ENCODE data around the gene HS3ST3A1. TPM values are rescaled to one million over a fixed set of nuclear protein-coding genes. Genes with fewer than 3 reads are reported as not detected.

The HS3ST3A1 gene
- total RNA-seq, 1 experiment from 2014 or later: 10.4 TPM

DNA sequence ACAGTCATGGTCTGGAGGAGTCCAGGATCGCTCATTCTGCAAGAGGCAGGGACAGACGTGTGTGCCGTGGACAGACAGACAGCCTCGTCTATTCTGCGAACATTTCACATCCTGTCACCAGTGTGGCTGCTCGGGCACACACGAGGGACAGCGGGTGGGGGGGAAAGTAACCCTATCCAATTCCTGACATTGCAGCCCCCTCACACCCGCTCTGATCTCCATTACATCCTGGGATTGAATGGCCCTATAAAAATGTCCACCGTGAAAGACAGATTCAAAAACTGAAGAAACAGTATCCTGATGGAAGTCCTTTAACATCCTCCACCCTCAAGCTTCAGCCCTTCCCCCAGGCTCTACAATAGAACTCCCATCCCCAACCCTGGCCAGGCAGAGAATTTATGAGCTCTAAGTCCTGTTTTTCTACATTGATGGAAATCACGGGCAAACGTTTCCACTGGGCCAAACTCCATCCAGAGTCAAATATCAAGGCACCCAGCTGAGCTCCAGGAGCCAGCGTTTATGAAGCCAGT, 39.4 kb downstream of the HS3ST3A1 start:
- Mint-ChIP-seq H3K27me3 (ENCODE audit: insufficient read depth, unreplicated experiment) (no peaks in the 10 kb centered on the region), H3K4me3 (ENCODE audit: unreplicated experiment) (peak overlapping the region; percentile 57), H3K4me1 (ENCODE audit: insufficient read depth, unreplicated experiment) (peaks cover 25% of the 10 kb centered on the region), H3K27ac (ENCODE audit: low read depth, unreplicated experiment) (peak overlapping the region; percentile 57), H3K36me3 (ENCODE audit: insufficient read depth, unreplicated experiment) (no peaks in the 10 kb centered on the region), H3K9me3 (ENCODE audit: unreplicated experiment) (no peaks in the 10 kb centered on the region)
- ChIA-PET POLR2A (interaction anchor here (0.6 to 1.7 kb wide), 5 partner anchors 8 to 224 kb away, joined by 3 to 7 read pairs (median 4); no protein-coding TSS in a partner anchor), CTCF (interaction anchor here (0.8 to 1.0 kb wide), 3 partner anchors 224 to 1364 kb away, joined by 3 to 4 read pairs (median 3); no protein-coding TSS in a partner anchor)
- intact Hi-C loops (cut with micrococcal nuclease): no loop called here
- DNase-seq (ENCODE audit: unreplicated experiment): peak; percentile 94
- TF ChIP-seq, protein P1, sequence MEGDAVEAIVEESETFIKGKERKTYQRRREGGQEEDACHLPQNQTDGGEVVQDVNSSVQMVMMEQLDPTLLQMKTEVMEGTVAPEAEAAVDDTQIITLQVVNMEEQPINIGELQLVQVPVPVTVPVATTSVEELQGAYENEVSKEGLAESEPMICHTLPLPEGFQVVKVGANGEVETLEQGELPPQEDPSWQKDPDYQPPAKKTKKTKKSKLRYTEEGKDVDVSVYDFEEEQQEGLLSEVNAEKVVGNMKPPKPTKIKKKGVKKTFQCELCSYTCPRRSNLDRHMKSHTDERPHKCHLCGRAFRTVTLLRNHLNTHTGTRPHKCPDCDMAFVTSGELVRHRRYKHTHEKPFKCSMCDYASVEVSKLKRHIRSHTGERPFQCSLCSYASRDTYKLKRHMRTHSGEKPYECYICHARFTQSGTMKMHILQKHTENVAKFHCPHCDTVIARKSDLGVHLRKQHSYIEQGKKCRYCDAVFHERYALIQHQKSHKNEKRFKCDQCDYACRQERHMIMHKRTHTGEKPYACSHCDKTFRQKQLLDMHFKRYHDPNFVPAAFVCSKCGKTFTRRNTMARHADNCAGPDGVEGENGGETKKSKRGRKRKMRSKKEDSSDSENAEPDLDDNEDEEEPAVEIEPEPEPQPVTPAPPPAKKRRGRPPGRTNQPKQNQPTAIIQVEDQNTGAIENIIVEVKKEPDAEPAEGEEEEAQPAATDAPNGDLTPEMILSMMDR (IDR thresholded peaks at IDR 0.05; ENCODE audit: unreplicated experiment): no peak
- BruUV-seq (replicated peaks): no TSS peak

DNA sequence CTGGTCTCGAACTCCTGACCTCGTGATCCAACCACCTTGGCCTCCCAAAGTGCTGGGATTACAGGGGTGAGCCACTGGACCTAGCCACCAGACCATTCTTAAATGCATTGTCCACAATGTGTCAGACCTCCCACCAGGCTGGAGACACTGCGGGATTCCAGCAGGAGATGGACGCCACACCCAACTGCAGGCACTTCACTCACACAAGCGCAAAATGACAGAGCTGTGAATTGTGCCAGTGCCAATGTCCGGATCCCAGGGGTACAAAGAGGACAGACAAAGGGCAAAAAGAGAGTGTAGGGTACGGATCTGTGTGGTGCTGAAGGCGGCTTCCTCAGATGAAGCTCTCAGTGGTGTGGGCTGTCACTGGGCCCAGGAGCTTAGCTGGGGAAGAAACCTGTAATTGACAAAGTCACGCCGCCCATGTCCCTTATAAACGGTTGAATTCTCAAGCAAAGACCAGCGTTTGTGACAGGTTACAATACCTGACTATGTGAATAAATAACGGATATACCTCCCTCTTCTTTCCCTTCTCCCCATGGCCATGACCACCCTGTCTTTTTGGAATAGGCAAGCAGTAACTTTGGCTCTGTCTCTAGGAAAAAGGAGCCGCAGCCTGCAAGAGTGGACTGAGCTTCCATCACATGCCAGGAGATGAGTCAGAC, 40.0 kb downstream of the HS3ST3A1 start:
- TF ChIP-seq, protein P1 (IDR thresholded peaks at IDR 0.05; ENCODE audit: unreplicated experiment): no peak
- DNase-seq (ENCODE audit: unreplicated experiment): no peak
- H3K36me3 Mint-ChIP-seq (ENCODE audit: insufficient read depth, unreplicated experiment): no peaks in the 10 kb centered on the region
- peak overlapping the region; percentile 57 for H3K27ac Mint-ChIP-seq (ENCODE audit: low read depth, unreplicated experiment)
- intact Hi-C loops (cut with micrococcal nuclease): no loop called here
- no TSS peak for BruUV-seq (replicated peaks)
- POLR2A ChIA-PET: interaction anchor here (0.6 to 1.7 kb wide), 4 partner anchors 8 to 224 kb away, joined by 4 to 7 read pairs (median 4); no protein-coding TSS in a partner anchor
- H3K9me3 Mint-ChIP-seq (ENCODE audit: unreplicated experiment): no peaks in the 10 kb centered on the region
- peaks cover 31% of the 10 kb centered on the region for H3K4me1 Mint-ChIP-seq (ENCODE audit: insufficient read depth, unreplicated experiment)
- H3K4me3 Mint-ChIP-seq (ENCODE audit: unreplicated experiment): peak overlapping the region; percentile 57
- H3K27me3 Mint-ChIP-seq (ENCODE audit: insufficient read depth, unreplicated experiment): no peaks in the 10 kb centered on the region
- CTCF ChIA-PET: interaction anchor here (0.9 to 1.0 kb wide), 2 partner anchors 224 to 1365 kb away, joined by 3 to 4 read pairs; no protein-coding TSS in a partner anchor

DNA sequence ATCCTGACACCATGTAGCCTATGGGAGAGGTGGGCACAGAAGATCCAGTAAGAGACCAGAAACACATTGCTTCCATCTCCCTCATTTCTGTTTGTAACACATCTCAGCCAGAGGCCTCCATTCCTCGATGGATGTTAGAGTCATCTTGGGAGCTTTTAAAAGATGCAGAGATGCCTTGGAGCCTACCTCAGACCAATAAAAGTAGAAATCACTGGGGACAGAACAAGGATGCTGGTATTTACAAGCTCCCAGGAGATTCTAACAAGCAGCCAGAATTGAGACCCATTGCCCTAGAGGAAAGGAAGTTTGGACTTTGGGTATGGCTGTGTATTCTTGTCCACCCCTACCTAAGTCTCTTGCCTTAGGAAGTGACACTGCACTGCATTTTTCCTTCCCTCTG, 40.8 kb downstream of the HS3ST3A1 start:
- no peak for DNase-seq (ENCODE audit: unreplicated experiment)
- intact Hi-C loops (cut with micrococcal nuclease): no loop called here
- no peaks in the 10 kb centered on the region for H3K36me3 Mint-ChIP-seq (ENCODE audit: insufficient read depth, unreplicated experiment)
- no peaks in the 10 kb centered on the region for H3K27me3 Mint-ChIP-seq (ENCODE audit: insufficient read depth, unreplicated experiment)
- no peak overlapping the region for H3K4me3 Mint-ChIP-seq (ENCODE audit: unreplicated experiment)
- peak overlapping the region; percentile 57 for H3K27ac Mint-ChIP-seq (ENCODE audit: low read depth, unreplicated experiment)
- peaks cover 32% of the 10 kb centered on the region for H3K4me1 Mint-ChIP-seq (ENCODE audit: insufficient read depth, unreplicated experiment)
- no TSS peak for BruUV-seq (replicated peaks)
- POLR2A ChIA-PET: interaction anchor here (0.6 to 1.7 kb wide), 3 partner anchors 17 to 149 kb away, joined by 3 to 7 read pairs (median 3); no protein-coding TSS in a partner anchor
- CTCF ChIA-PET: interaction anchor here (0.5 kb wide), 1 partner anchor 194 kb away, joined by 3 read pairs; no protein-coding TSS in a partner anchor
- no peaks in the 10 kb centered on the region for H3K9me3 Mint-ChIP-seq (ENCODE audit: unreplicated experiment)
- TF ChIP-seq, protein P1 (IDR thresholded peaks at IDR 0.05; ENCODE audit: unreplicated experiment): no peak

DNA sequence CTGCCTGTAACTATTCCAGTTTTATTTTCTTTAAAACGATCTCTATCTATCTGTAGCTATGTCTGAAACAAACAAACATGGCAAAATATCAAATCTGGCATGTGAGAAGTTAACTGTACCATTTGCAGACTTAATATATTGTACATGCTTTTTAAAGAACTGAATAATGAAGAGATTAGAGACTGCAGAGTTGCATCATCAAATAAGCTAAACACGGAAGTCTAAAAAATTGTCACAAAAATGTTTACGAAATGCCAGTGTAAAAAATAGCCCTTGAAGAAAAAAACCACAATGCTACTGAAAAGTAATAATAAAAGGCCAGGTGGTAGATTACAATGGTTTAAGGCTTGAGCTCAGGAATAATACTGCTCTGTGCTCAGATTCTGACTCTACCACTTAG, 43.1 kb downstream of the HS3ST3A1 start:
- Mint-ChIP-seq H3K4me3 (ENCODE audit: unreplicated experiment) (no peak overlapping the region), H3K9me3 (ENCODE audit: unreplicated experiment) (no peaks in the 10 kb centered on the region), H3K4me1 (ENCODE audit: insufficient read depth, unreplicated experiment) (peaks cover 32% of the 10 kb centered on the region), H3K36me3 (ENCODE audit: insufficient read depth, unreplicated experiment) (peaks cover 7% of the 10 kb centered on the region), H3K27me3 (ENCODE audit: insufficient read depth, unreplicated experiment) (no peaks in the 10 kb centered on the region), H3K27ac (ENCODE audit: low read depth, unreplicated experiment) (peak overlapping the region; percentile 46)
- ChIA-PET CTCF (interaction anchor here (0.6 to 1.1 kb wide), 2 partner anchors 11 to 47 kb away, joined by 3 to 4 read pairs; no protein-coding TSS in a partner anchor), POLR2A (interaction anchor here (0.6 kb wide), 1 partner anchor 18 kb away, joined by 3 read pairs; no protein-coding TSS in a partner anchor)
- BruUV-seq (replicated peaks): no TSS peak
- TF ChIP-seq, protein P1 (IDR thresholded peaks at IDR 0.05; ENCODE audit: unreplicated experiment): no peak
- DNase-seq (ENCODE audit: unreplicated experiment): no peak
- intact Hi-C loops (cut with micrococcal nuclease): no loop called here

Data from MCF 10A (cell line).